Measurements from ENCODE around the gene RICTOR.

Gene RICTOR

DNA sequence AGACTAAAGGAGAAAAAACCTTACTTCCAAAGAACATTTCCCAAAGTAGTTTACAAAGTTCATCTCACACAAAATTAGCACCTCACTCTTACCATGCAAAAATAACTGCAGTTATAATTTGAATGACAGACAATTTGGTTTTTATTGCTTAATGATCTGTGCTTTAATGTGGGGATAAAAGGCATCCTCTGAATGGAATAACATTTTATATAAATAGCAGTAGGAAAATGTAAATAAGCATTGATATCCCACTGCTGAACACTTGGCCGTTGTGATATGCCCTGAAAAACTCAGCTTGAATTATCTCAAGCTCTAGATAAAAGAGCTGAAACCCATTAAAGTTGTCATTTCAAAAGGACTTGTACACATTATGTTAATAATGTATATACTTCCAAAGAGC, 135.2 kb downstream of the RICTOR start:
- DNase-seq (ENCODE audit: low spot score), result no peak

- DNase-seq (ENCODE audit: low spot score), result no peak
Measured at GRCh38 chr5:38938424-38938823, 135.8 kb downstream of the RICTOR start.

GRCh38 chr5:38936269-38936668, 137.9 kb downstream of the RICTOR start:
- no peak for DNase-seq (ENCODE audit: low spot score)

DNA sequence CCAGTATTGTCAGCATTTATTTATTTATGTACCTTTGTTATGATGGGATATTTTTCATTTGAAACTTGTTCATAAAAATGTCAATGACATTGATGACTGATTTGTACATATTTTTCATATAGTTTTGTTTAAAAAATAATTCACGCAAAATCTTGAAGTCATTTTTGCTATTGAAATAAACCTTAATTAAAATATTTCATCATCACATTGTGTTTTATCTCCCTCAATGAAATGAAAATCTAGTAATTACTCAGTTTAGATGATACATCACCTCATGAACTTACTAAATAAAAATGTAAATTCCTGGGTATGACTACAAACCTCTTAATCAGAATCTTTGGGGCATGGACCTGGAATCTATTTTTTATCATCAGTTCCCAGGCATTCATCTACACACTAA, 138.8 kb downstream of the RICTOR start:
- DNase-seq (ENCODE audit: low spot score), result no peak

GRCh38 chr5:38932854-38933408, 141.3 kb downstream of the RICTOR start:
- DNase-seq (ENCODE audit: low spot score), result no peak

DNA sequence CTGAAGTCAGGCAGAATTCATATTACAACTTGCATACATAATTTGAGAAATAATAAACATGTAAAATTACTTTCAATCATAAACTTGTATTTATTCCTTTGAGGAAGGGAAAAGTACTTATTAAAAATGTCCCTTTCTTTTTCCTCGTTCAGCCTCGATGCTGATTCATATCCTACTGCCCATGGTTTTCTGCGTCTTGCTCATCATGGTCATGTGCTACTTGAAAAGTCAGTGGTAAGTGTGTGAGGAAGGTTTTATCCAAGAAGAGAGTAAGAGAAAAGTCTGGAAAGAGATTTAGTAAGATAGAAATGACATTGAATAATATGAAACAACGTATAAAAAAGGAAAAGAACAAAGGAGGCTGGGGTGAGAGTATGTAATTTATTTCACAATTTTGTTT, 142.5 kb downstream of the RICTOR start:
- no peak for DNase-seq (ENCODE audit: low spot score)

- DNase-seq (ENCODE audit: low spot score), result no peak
Measured at GRCh38 chr5:38929838-38930237, 144.4 kb downstream of the RICTOR start.

- no peak for DNase-seq (ENCODE audit: low spot score)
Measured at GRCh38 chr5:38927470-38927869, 146.7 kb downstream of the RICTOR start.

GRCh38 chr5:38926121-38926520, 148.1 kb downstream of the RICTOR start:
- DNase-seq (ENCODE audit: low spot score), result no peak

DNA sequence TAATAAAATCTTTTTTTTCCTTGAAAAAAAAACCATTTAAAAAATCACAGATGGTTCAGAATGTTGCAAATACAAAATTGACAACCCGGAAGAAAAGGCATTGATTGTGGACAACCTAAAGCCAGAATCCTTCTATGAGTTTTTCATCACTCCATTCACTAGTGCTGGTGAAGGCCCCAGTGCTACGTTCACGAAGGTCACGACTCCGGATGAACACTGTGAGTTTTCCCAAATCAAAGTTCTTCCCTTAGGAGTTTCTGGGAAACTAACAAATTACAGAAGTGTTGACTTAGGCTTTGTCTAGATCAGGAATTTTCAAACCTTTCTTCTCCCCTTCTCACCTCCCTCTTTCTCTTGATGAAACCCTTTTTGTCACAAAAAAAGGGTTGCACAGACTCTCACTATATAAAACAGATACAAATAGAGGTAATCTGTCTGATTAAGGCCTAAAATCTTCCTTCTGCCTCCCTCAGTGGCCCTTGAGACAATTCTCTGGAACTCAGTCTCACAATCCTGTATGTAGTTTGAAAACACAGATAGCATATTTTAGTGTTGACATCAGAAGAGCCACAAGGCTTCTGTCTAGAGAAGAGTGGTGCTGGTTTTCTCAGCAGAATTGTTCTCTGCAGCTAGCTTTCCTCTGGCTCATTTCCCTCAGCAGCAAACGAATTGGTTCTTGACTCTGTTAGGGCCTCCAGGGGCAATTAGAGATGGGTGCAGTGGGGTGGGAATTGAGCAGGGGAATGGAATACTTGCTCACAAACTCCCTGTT, 148.9 kb downstream of the RICTOR start:
- DNase-seq (ENCODE audit: low spot score), result no peak

GRCh38 chr5:38923661-38924451, 150.3 kb downstream of the RICTOR start:
- DNase-seq (ENCODE audit: low spot score), result no peak

- DNase-seq (ENCODE audit: low spot score), result peak; percentile 15
Measured at GRCh38 chr5:38922199-38922598, 152.0 kb downstream of the RICTOR start.

DNA sequence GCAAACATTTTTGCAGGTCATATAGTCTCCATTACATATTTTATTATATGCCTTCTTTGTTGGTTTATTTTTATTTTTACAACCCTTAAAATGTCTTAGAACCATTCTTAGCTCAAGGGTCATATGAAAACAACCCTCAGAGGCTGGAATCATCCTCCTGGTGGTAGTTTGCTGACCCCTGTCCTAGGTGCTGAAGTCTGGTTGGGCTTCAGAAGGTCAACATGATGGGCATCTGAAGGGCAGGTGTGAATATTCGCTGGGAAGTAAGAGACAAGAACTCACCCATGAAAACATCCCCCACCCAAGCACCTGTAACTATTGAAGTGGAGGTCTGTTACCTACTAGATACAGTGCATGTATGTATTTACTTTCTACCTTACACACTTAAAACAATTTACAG, 153.0 kb downstream of the RICTOR start:
- DNase-seq (ENCODE audit: low spot score), result no peak

DNA sequence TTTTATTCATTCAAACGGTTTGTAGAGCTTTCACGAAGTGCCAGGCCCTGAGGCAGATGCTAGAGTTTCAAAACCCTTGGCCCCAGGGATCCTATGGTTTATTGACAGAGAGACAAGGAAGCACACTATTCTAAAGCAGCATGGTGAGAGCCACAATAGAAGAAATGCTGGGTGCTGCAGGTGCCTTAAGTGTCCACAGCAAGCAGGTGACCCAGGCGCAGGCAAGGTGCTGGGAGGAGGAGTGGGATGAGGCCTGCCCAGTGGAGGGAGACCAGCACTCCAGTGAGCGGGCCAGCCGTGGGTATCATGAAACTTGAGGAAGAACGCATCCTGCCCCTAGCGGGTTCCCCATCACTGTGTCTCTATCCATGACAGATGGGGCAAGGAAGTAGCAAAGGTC, 157.4 kb downstream of the RICTOR start:
- DNase-seq (ENCODE audit: low spot score), result no peak

DNA sequence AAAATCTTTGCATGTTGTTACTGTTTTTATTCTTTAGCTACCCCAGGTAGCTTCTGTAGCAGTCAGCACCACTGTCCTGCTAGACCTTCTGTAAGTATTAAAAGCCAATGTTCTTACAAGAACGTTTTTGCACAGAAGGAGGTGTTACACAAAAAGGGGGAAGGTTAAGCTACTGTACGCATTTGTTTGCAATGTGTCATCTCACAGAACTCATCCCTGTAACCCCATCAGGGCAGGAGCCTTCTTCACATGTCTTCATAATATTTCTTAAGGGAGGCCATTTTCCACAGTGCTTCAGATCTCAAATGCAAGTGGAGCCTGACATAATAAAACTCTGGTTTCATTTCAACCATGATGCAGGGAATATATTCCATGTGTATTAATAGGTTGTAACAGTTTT, 160.5 kb downstream of the RICTOR start:
- no peak for DNase-seq (ENCODE audit: low spot score)

DNA sequence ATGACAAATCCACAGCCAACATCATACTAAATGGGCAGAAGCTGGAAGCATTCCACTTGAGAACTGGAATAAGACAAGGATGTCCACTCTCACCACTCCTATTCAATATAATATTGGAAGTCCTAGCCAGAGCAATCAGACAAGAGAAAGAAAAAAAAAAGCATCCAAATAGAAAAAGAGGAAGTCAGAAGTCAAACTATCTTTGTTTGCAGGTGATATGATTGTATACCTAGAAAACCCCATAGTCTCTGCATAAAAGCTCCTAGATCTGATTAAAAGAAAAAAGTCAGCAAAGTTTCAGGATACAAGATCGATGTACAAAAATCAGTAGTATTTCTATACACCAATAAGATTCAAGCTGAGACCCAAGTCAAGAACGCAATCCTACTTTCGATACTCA, 162.3 kb downstream of the RICTOR start:
- no peak for DNase-seq (ENCODE audit: low spot score)

DNA sequence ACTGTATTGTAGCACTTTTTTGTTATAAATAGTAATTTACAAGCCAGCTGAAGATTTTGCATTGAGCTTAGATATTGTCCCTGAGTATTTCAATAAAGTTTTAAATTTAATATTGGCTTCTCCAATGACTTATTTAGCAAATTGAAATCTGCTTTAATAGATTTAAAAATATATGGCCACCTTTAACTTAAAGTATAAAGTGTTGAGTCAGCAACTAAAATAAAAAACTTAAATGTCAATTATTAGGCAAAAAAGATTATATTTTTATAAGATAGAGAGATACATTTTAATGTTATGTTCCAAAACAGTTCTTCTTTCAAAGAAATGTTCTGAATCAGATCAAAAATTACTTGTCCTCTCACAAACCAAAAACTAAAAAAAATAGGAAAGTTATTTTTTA, 167.7 kb downstream of the RICTOR start:
- DNase-seq (ENCODE audit: low spot score), result no peak

GRCh38 chr5:38905516-38905915, 168.7 kb downstream of the RICTOR start:
- DNase-seq (ENCODE audit: low spot score), result no peak

- DNase-seq (ENCODE audit: low spot score), result no peak
Measured at GRCh38 chr5:38899936-38900335, 174.3 kb downstream of the RICTOR start.

- DNase-seq (ENCODE audit: low spot score), result no peak
Measured at GRCh38 chr5:38896760-38897159, 177.4 kb downstream of the RICTOR start.

- no peak for DNase-seq (ENCODE audit: low spot score)
Measured at GRCh38 chr5:38892363-38892762, 181.8 kb downstream of the RICTOR start.

DNA sequence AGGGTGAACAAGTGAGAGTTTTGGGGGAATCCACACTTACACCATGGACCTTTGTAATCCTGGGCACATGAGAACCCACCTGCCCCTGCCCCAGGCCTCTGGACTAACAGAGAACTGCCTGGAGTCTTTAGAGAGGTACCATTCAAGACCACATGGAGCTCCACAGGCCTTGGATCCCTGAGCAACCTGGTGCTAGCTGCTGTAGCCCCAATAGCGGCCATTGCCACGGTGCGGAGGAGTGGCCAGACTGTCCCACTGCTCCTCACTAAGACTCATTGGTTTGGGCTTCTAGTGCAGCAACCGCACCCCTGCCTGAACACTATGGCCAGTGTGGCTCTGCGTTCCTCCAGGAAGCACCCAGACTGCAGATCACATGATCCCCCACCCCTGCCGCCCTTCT, 182.6 kb downstream of the RICTOR start:
- DNase-seq (ENCODE audit: low spot score), result no peak

- DNase-seq (ENCODE audit: low spot score), result no peak
Measured at GRCh38 chr5:38889424-38889823, 184.8 kb downstream of the RICTOR start.

Data from CD4-positive, alpha-beta T cell treated with Interleukin-6 at 100 ng/mL for 8 hours (primary cell).